ENCODE results near the gene PNCK.

- TF ChIP-seq CTCF (IDR thresholded peaks at IDR 0.05) = no peak
- no peak for TF ChIP-seq POLR2AphosphoS5 (IDR thresholded peaks at IDR 0.05)
Observed at GRCh38 chrX:153686711-153687110, 13.1 kb upstream of the PNCK start.

Data from prostate gland (tissue), 2 donors.